Mesenchymal stem cell (in vitro differentiated cells and primary cell): Measurements from ENCODE around the gene RBBP8NL.

Experiments used
- DNase-seq: peaks from one replicate; pipeline ENCODE4 v3.0.0-alpha.2; 2013
- H2AFZ ChIP-seq: one replicate; pipeline ENCODE4 v1.6.1; 2013; ENCODE audit warnings: low read depth, mild to moderate bottlenecking, control low read depth, inconsistent platforms, low read length, moderate library complexity
- H2AK5ac ChIP-seq: 2 replicates; pipeline ENCODE4 v1.6.1; 2013; ENCODE audit warnings: low read length, moderate library complexity, mild to moderate bottlenecking, inconsistent platforms; ENCODE audit not compliant: severe bottlenecking
- H2BK120ac ChIP-seq: one replicate; pipeline ENCODE4 v1.6.1; 2013; ENCODE audit warnings: low read depth, mild to moderate bottlenecking, inconsistent platforms, low read length, moderate library complexity
- H2BK12ac ChIP-seq, 2 experiments: one replicate each; pipeline ENCODE4 v1.6.1; 2013; ENCODE audit warnings: inconsistent platforms in 2 of 2, low read length in 2 of 2, mild to moderate bottlenecking in 2 of 2, moderate library complexity in 2 of 2, control low read depth in 1 of 2
- H2BK15ac ChIP-seq: one replicate; pipeline ENCODE4 v1.6.1; 2013; ENCODE audit warnings: mild to moderate bottlenecking, low read depth, inconsistent platforms; ENCODE audit not compliant: poor library complexity, severe bottlenecking
- H2BK5ac ChIP-seq: 2 replicates; pipeline ENCODE4 v1.6.1; 2013; ENCODE audit warnings: low read depth, mild to moderate bottlenecking, low read length, control low read depth, inconsistent platforms; ENCODE audit not compliant: poor library complexity, severe bottlenecking
- H3K14ac ChIP-seq, 2 experiments: one replicate each; pipeline ENCODE4 v1.6.1; 2013; ENCODE audit warnings: inconsistent platforms in 2 of 2, low read length in 2 of 2, control low read depth in 1 of 2, mild to moderate bottlenecking in 1 of 2, moderate library complexity in 1 of 2
- H3K18ac ChIP-seq, 2 experiments: one replicate each; pipeline ENCODE4 v1.6.1; 2013; ENCODE audit warnings: inconsistent platforms in 2 of 2, low read length in 2 of 2, control low read depth in 1 of 2, low read depth in 1 of 2, mild to moderate bottlenecking in 1 of 2
- H3K23ac ChIP-seq, 2 experiments: one replicate each; pipeline ENCODE4 v1.6.1; 2013; ENCODE audit warnings: inconsistent platforms in 2 of 2, low read length in 2 of 2, mild to moderate bottlenecking in 2 of 2, moderate library complexity in 2 of 2, control low read depth in 1 of 2
- H3K27ac ChIP-seq: 2 replicates; pipeline ENCODE4 v1.5.1; 2013; ENCODE audit warnings: mild to moderate bottlenecking, moderate library complexity, low read length, control low read depth, inconsistent platforms; ENCODE audit not compliant: poor library complexity, severe bottlenecking
- H3K27me3 ChIP-seq, 2 experiments: 2 replicates each; pipeline versions ENCODE4 v1.6.1 to v1.7.0; 2013; ENCODE audit warnings: low read length in 2 of 2, mild to moderate bottlenecking in 2 of 2, moderate library complexity in 2 of 2, control low read depth in 1 of 2, inconsistent platforms in 1 of 2; ENCODE audit not compliant: control insufficient read depth in 1 of 2, insufficient read depth in 1 of 2
- H3K36me3 ChIP-seq, 2 experiments: 2 replicates each; pipeline versions ENCODE4 v1.6.1 to v1.7.0; 2013; ENCODE audit warnings: low read length in 2 of 2, control low read depth in 1 of 2, inconsistent platforms in 1 of 2, low read depth in 1 of 2, mild to moderate bottlenecking in 1 of 2; ENCODE audit not compliant: insufficient read depth in 2 of 2, control insufficient read depth in 1 of 2
- H3K4ac ChIP-seq, 2 experiments: one replicate each; pipeline ENCODE4 v1.6.1; 2013; ENCODE audit warnings: inconsistent platforms in 2 of 2, low read length in 2 of 2, mild to moderate bottlenecking in 2 of 2, moderate library complexity in 2 of 2, control low read depth in 1 of 2, low read depth in 1 of 2
- H3K4me1 ChIP-seq: 2 replicates; pipeline ENCODE4 v1.6.1; 2013; ENCODE audit warnings: low read depth, low read length, control low read depth; ENCODE audit not compliant: control insufficient read depth, insufficient read depth
- H3K4me2 ChIP-seq: 2 replicates; pipeline ENCODE4 v1.6.1; 2013; ENCODE audit warnings: low read length, mild to moderate bottlenecking, inconsistent platforms; ENCODE audit not compliant: poor library complexity, severe bottlenecking
- H3K4me3 ChIP-seq, 2 experiments: 2 replicates each; pipeline versions ENCODE4 v1.5.1 to v1.7.0; 2013; ENCODE audit warnings: low read length in 2 of 2, mild to moderate bottlenecking in 2 of 2, control low read depth in 1 of 2, low read depth in 1 of 2; ENCODE audit not compliant: insufficient read depth in 1 of 2
- H3K79me1 ChIP-seq: replicated peaks from 2 replicates; pipeline ENCODE4 v1.6.1; 2013; ENCODE audit warnings: mild to moderate bottlenecking, control low read depth, low read length, inconsistent platforms; ENCODE audit not compliant: poor library complexity, severe bottlenecking
- H3K9ac ChIP-seq: 2 replicates; pipeline ENCODE4 v1.7.0; 2013; ENCODE audit warnings: mild to moderate bottlenecking, low read length, moderate library complexity
- H3K9me3 ChIP-seq: 2 replicates; pipeline ENCODE4 v1.7.0; 2013; ENCODE audit warnings: mild to moderate bottlenecking, low read length; ENCODE audit not compliant: control insufficient read depth
- H4K8ac ChIP-seq: one replicate; pipeline ENCODE4 v1.6.1; 2013; ENCODE audit warnings: inconsistent platforms, mild to moderate bottlenecking, low read length, moderate library complexity
- H4K91ac ChIP-seq: one replicate; pipeline ENCODE4 v1.6.1; 2013; ENCODE audit warnings: mild to moderate bottlenecking, low read length, inconsistent platforms
- WGBS: methylation state at CpG from one replicate; pipeline ENCODE4 v1.1.7; 2013; ENCODE audit warnings: mixed read lengths; 5-methylcytosine and 5-hydroxymethylcytosine counted together

RBBP8NL gene

GRCh38 chr20:62448788-62449187 lies 21.4 kb upstream of the RBBP8NL start:
- no peak overlapping the region for H3K14ac ChIP-seq
- H3K4me1 ChIP-seq = no peaks in the 10 kb centered on the region

GRCh38 chr20:62448038-62448437 lies 20.7 kb upstream of the RBBP8NL start:
- Histone ChIP-seq H3K9ac (no peak overlapping the region), H2AFZ (no peak overlapping the region), H3K9me3 (no peaks in the 10 kb centered on the region), H3K79me1 (no peaks in the 10 kb centered on the region), H2BK5ac (no peak overlapping the region), H3K14ac (no peak overlapping the region), H4K8ac (no peak overlapping the region), H3K4ac (no peak overlapping the region), H3K18ac (no peak overlapping the region), H3K4me2 (no peak overlapping the region), H2BK12ac (no peak overlapping the region), H2BK120ac (no peak overlapping the region), H2BK15ac (no peak overlapping the region), H3K27me3 (peaks cover 41 to 73% of the 10 kb centered on the region in 2 experiments), H3K4me1 (no peaks in the 10 kb centered on the region), H3K36me3 (no peaks in the 10 kb centered on the region), H3K4me3 (no peak overlapping the region), H3K23ac (no peak overlapping the region), H4K91ac (no peak overlapping the region), H3K27ac (no peak overlapping the region), H2AK5ac (no peak overlapping the region)
- DNase-seq = no peak
- WGBS = 78% methylated on average over 10 of the region's 10 CpGs

More at GRCh38 chr20:62448788-62449187, 21.4 kb upstream of the RBBP8NL start:
- Histone ChIP-seq H2BK15ac (no peak overlapping the region), H2AK5ac (no peak overlapping the region), H2BK12ac (no peak overlapping the region), H2BK5ac (no peak overlapping the region), H4K91ac (no peak overlapping the region), H3K18ac (no peak overlapping the region), H2BK120ac (no peak overlapping the region), H2AFZ (no peak overlapping the region), H3K4me2 (no peak overlapping the region), H3K79me1 (no peaks in the 10 kb centered on the region), H3K9ac (no peak overlapping the region), H3K27ac (no peak overlapping the region), H3K23ac (no peak overlapping the region), H3K9me3 (no peaks in the 10 kb centered on the region), H3K36me3 (no peaks in the 10 kb centered on the region), H3K4ac (no peak overlapping the region), H3K27me3 (peaks cover 48 to 77% of the 10 kb centered on the region in 2 experiments), H3K4me3 (no peak overlapping the region), H4K8ac (no peak overlapping the region)
- 74% methylated on average over 14 of the region's 14 CpGs for WGBS
- no peak for DNase-seq

GRCh38 chr20:62446888-62447869 lies 19.8 kb upstream of the RBBP8NL start:
- H3K27ac ChIP-seq = no peak overlapping the region
- no peak overlapping the region for H3K18ac ChIP-seq
- H2BK15ac ChIP-seq = no peak overlapping the region
- no peaks in the 10 kb centered on the region for H3K79me1 ChIP-seq
- no peak overlapping the region for H2AK5ac ChIP-seq
- no peak overlapping the region for H3K14ac ChIP-seq
- no peak for DNase-seq
- H2BK12ac ChIP-seq = no peak overlapping the region
- H3K4ac ChIP-seq = no peak overlapping the region
- no peak overlapping the region for H4K8ac ChIP-seq
- no peaks in the 10 kb centered on the region for H3K9me3 ChIP-seq
- no peak overlapping the region for H3K4me3 ChIP-seq
- H2BK5ac ChIP-seq = no peak overlapping the region
- H3K27me3 ChIP-seq = peaks cover 32 to 73% of the 10 kb centered on the region in 2 experiments
- no peaks in the 10 kb centered on the region for H3K36me3 ChIP-seq
- H3K9ac ChIP-seq = no peak overlapping the region
- H2BK120ac ChIP-seq = no peak overlapping the region
- H4K91ac ChIP-seq = no peak overlapping the region
- WGBS = 88% methylated on average over 44 of the region's 44 CpGs
- H3K4me2 ChIP-seq = no peak overlapping the region
- H2AFZ ChIP-seq = no peak overlapping the region
- no peaks in the 10 kb centered on the region for H3K4me1 ChIP-seq
- H3K23ac ChIP-seq = no peak overlapping the region

GRCh38 chr20:62446481-62446880 lies 19.1 kb upstream of the RBBP8NL start:
- H3K4me1 ChIP-seq = no peaks in the 10 kb centered on the region
- no peaks in the 10 kb centered on the region for H3K9me3 ChIP-seq
- no peak overlapping the region for H3K14ac ChIP-seq
- no peak overlapping the region for H2AK5ac ChIP-seq
- no peaks in the 10 kb centered on the region for H3K36me3 ChIP-seq
- no peak overlapping the region for H3K4me2 ChIP-seq
- no peak overlapping the region for H2BK12ac ChIP-seq
- peaks cover 36 to 76% of the 10 kb centered on the region in 2 experiments for H3K27me3 ChIP-seq
- no peak overlapping the region for H2AFZ ChIP-seq
- H3K4me3 ChIP-seq = no peak overlapping the region
- no peak overlapping the region for H2BK15ac ChIP-seq
- H4K91ac ChIP-seq = no peak overlapping the region
- no peak overlapping the region for H3K23ac ChIP-seq
- no peak overlapping the region for H3K4ac ChIP-seq
- H2BK5ac ChIP-seq = no peak overlapping the region
- WGBS = 81% methylated on average over 12 of the region's 12 CpGs
- no peak overlapping the region for H3K18ac ChIP-seq
- no peak overlapping the region for H4K8ac ChIP-seq
- H2BK120ac ChIP-seq = no peak overlapping the region
- H3K79me1 ChIP-seq = no peaks in the 10 kb centered on the region
- H3K9ac ChIP-seq = no peak overlapping the region
- DNase-seq = no peak
- no peak overlapping the region for H3K27ac ChIP-seq
